SU-DHL-6 (cell line): Measurements from ENCODE around the gene ATL1.

Experiments
- CTCF ChIP-seq: fragments of 200-600 bp; sonication (generic); IDR thresholded peaks from one replicate; pipeline ENCODE4 v1.5.1; 2017; ENCODE audit warnings: antibody characterized with exemption, mild to moderate bottlenecking, low read length, moderate library complexity; ENCODE audit not compliant: insufficient read depth, poor library complexity, severe bottlenecking
- EZH2phosphoT487 ChIP-seq: fragments of 200-600 bp; sonication (generic), shearing (Covaris generic); conservative IDR thresholded peaks from 2 replicates; pipeline ENCODE4 v1.6.1; 2018; ENCODE audit warnings: mild to moderate bottlenecking, antibody characterized with exemption, low read length, moderate library complexity, mixed read lengths

- no peak for TF ChIP-seq EZH2phosphoT487
- no peak for TF ChIP-seq CTCF
These were observed 15.8 kb downstream of the ATL1 start for GRCh38 chr14:50575769-50576168.
